GM21390 (cell line): Measurements from ENCODE around the gene SLIT1.

Experiments
- ATAC-seq: cut with Tn5 transposase; IDR thresholded peaks from one replicate; pipeline ENCODE4 v1.9.1; 2021; ENCODE audit not compliant: unreplicated experiment

SLIT1 gene

DNA sequence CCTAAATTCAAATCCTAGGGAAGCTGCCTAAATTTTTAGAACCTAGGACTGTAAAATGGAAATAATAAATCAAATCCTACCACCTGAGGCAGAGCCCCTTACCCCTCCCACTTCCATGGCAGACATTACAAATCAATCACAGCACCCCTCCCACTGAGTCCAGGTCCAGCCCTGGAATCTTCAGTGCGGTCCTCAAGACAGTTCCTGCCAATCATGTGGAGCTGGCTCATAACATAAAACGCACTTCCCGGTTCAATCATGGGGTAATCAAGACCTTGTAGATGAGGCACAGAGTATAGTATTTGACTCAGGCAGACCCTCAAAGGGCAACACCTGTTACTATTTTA lies 157.0 kb downstream of the SLIT1 start:
- no peak for ATAC-seq

GRCh38 chr10:97028126-97028831 lies 157.5 kb downstream of the SLIT1 start:
- no peak for ATAC-seq

DNA sequence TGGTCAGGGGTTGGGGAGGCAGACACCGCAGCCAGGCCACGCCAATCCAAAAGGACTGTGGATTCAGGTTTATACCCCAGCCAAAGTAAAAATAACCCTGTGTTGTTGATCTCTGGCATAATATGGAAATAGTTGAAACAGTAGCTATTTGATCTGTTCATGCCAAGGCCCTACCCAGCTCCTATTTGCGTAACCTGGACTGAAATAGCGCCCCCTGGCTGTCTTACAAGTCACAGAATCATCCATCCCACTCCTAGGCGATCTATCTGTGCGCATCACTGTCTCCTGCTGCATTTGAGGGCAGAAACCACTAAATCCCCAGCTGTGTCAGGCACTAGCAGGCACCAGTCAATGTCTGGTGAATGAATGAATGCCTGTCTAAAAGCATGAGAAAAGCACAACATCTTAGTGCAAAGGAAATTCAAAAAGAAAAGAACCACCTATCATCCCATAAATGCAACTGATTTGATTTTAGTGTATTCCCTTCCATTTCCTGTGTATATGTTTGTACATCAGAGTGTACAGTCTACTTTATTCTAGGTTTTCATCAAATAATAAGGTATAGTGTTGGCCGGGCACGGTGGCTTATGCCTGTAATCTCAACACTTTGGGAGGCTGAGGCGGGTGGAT lies 160.0 kb downstream of the SLIT1 start:
- ATAC-seq, result no peak

GRCh38 chr10:97024168-97025073 lies 161.3 kb downstream of the SLIT1 start:
- no peak for ATAC-seq

DNA sequence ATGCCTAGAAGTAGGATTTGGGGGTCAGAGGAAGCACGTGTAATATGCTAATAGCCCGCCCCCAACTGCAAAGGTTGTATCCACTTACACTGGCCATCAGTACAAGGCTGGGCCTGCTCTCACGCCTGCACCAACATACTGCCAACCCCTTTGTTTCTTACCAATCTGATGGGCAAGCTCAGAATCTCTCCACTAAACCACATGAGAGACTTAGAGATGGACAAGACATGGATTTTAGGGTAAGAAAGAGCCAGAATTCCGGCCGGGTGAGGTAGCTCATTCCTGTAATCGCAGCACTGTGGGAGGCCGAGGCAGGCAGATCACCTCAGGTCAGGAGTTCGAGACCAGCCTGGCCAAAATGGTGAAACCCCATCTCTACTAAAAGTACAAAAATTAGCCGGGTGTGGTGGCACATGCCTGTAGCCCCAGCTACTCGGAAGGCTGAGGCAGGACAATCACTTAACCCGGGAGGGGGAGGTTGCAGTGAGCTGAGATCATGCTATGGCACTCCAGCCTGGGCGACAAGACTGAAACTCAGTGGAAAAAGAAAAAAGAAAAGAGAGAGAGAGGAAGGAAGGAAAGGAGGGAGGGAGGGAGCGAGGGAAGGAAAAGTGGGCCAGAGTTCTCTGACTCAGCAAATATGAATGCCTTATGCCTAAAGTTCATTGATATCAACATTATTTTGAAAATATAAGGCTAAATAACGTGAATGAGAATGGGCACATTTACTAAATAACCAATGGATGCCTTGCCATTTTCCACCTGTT lies 162.2 kb downstream of the SLIT1 start:
- no peak for ATAC-seq

GRCh38 chr10:97022616-97023015 lies 163.1 kb downstream of the SLIT1 start:
- no peak for ATAC-seq

DNA sequence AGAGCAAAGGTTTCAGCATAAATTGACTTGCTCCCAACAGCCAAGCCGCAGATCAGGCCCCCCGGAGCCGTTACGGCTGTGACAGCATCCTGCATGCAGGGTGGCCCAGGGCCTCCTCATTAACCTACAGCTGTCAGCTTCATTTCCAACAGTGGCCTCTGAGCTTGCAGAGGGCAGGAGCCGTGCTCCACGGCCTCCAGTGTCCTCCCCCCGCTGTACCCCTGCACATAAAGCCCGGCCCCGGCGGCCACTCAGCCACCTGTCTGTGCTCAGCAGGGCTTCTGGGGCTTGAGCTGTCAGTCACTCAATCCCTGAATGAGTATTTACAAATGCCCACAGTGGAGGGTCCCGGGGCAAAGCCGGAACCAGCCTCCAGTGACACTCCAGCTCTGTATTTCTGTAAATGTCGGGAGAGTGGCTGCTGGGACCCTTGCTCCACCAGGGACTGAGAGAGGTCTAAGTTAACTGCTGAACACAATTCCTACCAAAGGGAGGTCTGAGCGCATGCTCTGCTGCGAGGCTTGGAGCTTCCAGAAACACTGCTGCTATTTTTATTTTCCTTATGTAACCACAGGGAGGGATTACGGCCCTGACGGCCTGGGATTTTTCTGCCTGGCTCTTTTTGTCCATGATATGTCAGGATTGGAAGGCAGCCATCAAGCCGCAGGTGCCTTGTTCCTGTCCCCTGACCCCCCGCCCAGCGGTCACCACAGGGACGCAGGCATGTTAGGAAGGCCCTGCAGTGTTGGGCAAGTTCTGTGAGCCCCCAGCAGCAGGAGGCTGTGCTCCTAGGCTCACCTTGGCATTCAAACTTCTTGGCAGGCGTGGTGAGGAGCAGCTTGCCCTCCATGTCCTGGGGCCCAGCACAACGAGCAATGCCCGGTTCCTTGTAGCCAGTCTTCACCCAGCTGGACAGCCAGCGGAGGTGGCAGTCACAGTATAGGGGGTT lies 165.0 kb downstream of the SLIT1 start:
- ATAC-seq, result no peak

DNA sequence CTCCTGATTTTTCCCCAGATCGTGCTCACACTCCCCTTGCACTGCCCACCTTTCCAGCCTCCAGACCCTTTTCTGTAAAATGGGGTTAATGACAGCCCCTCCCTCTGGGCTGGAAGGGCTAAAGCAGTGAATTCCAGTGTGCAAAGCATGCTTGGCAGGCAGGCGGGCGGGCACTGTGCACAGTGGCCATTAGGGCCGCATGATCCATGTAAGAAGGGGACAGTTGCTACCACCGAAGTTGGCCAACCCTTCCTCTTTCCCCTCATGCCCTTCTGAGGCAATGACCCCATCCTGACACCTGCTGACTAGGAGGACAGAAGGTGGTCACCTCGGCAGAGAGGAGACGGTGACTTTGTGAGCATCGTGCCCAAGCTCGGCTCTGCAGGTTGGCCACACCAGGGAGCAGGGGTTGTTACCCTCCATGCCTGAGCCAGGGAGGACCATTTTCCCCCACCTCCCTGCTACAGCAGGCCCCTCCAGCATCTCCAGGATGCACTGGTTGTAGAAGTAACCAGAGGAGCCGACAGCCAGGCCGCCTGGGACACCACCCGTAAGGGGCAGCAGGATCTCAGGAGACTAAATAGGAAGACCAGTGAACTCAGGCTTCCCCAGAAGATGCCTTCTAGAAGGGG lies 166.4 kb downstream of the SLIT1 start:
- no peak for ATAC-seq

GRCh38 chr10:97018251-97019212 lies 167.2 kb downstream of the SLIT1 start:
- ATAC-seq, result no peak

DNA sequence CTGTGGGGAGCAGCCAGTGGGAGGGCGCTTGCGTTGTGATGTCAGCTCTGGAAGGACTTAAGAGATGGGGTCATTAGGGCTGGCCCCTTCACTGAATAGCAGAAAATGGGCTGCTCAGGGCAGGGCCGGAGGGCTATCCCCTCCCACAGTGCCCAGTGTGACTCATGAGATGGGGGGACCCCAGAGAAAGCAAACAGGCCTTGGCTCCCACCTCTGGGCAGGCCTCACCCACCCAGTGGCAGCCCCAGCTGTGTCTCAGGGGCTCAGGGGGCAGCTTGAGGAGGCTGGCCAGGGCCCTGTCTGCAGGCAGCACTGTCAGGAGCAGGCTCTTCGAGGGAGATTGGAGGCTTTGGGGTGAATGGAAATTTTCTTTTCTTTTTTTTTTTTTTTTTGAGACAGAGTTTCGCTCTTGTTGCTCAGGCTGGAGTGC lies 168.3 kb downstream of the SLIT1 start:
- no peak for ATAC-seq

DNA sequence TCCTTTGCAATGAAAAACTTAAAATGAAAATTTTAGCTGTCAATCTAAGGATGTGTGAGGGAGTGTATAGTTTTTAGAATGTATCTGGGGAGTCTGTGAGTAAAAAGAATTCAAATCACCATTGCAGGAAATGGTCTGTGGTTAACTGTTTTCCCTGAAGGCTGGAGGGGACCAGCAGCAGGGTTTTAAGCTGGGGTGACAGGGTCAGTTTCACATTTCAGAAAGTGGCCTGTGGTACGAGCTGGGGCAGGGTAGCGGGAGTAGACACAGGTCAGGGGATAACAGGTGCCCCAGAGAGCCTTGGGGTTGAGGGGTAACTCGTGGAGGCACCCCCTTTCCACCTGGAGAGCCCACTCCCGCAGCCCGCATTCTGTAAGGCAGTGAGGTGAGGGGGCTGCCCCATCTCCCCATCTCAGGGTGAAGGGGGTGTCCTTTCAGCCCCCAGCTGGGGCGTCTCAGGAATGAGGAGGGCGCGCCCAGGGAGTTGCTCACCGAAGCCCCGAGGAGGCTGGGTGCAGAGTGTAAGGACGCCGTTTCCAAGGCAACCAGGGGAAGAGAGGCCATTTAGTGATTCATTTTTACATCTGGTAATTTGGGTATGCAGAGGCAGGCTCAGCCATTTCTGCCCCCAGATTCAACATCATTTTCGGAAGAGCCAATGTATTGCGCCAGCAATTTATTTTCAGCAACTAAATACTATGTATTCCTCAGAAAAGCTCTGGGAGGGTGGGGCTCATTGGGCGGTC lies 168.9 kb downstream of the SLIT1 start:
- ATAC-seq, result peak; percentile 85

DNA sequence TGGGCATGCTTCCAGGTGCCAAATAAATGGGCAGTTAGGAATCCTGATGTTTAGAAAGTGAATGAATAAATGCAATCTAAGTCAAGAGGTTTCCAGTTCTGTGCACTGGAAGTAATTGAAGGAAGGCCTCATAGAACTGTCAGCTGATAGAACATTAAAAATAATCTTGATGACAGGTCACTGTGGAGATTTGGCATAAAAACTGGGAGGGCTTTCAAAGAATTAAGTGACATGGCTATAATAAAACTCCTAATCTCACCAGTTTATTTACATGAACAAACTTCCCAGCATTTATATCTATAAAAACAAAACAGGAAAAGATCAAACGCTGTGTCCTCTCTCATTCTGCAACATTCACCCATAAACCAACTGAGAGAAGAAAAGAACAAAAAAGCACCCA lies 170.5 kb downstream of the SLIT1 start:
- ATAC-seq, result no peak

DNA sequence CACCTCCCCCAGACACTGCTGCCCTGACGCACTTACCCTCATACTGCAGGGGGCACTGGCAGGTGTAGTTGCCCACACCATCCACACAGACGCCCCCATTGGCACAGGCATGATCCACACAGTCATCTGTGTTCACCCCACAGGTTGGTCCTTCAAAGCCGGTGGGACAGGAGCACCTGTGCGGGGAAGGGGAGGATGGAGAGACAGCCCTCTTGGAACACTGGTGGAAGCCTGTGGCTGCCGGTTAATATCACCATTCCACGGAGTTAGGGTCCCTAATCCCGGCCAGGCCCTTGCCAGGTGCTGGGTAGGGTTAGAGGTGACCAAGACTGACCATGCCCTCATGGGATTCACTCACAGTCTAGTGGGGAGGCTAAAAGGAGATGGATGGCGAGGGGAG lies 171.8 kb downstream of the SLIT1 start:
- ATAC-seq, result no peak

DNA sequence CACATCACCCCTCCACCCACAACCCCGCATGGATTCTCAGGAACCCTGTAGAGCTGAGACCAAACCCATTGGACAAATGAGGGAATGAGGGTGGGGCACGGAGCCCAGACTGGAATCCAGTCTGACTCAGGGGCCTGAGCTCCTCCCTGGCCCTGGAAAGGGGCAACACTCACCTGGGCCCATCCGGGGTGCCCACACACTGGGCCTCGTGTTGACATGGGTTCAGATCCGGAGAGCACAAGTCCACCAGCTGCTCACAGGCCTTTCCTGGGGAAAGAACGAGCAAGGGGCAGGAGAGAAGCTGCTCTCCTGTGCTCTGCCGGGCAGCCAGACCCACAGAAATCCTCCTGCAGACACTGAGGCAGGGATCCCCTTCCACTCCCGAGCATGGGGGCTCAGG lies 172.2 kb downstream of the SLIT1 start:
- no peak for ATAC-seq

GRCh38 chr10:97012470-97012869 lies 173.3 kb downstream of the SLIT1 start:
- no peak for ATAC-seq

GRCh38 chr10:97011397-97011796 lies 174.4 kb downstream of the SLIT1 start:
- ATAC-seq, result no peak

GRCh38 chr10:97010695-97011206 lies 175.0 kb downstream of the SLIT1 start:
- ATAC-seq, result no peak

GRCh38 chr10:97007417-97007816 lies 178.3 kb downstream of the SLIT1 start:
- ATAC-seq, result no peak
